Glutamatergic neuron (in vitro differentiated cells): ENCODE measurements around the gene C1QL2. TPM values are rescaled to one million over a fixed set of nuclear protein-coding genes. Genes with fewer than 3 reads are reported as not detected.

Source experiments
- DNase-seq: peaks from one replicate; pipeline ENCODE4 v3.0.0; 2022
- H3K27ac Mint-ChIP-seq: one replicate; pipeline ENCODE4 v1.8.0; 2020; ENCODE audit warnings: mild to moderate bottlenecking, mixed read lengths, inconsistent platforms; ENCODE audit not compliant: unreplicated experiment
- H3K27me3 Mint-ChIP-seq: one replicate; pipeline ENCODE4 v1.8.0; 2020; ENCODE audit warnings: mild to moderate bottlenecking, moderate library complexity, mixed read lengths, inconsistent platforms; ENCODE audit not compliant: unreplicated experiment
- H3K36me3 Mint-ChIP-seq: one replicate; pipeline ENCODE4 v1.8.0; 2020; ENCODE audit warnings: mild to moderate bottlenecking, mixed read lengths, inconsistent platforms; ENCODE audit not compliant: unreplicated experiment
- H3K4me1 Mint-ChIP-seq: one replicate; pipeline ENCODE4 v1.8.0; 2020; ENCODE audit warnings: mild to moderate bottlenecking, low read depth, mixed read lengths, inconsistent platforms; ENCODE audit not compliant: unreplicated experiment
- H3K4me3 Mint-ChIP-seq: one replicate; pipeline ENCODE4 v1.8.0; 2020; ENCODE audit warnings: mild to moderate bottlenecking, mixed read lengths, inconsistent platforms; ENCODE audit not compliant: unreplicated experiment
- H3K9me3 Mint-ChIP-seq: one replicate; pipeline ENCODE4 v1.8.0; 2020; ENCODE audit warnings: mild to moderate bottlenecking, moderate library complexity, mixed read lengths, inconsistent platforms; ENCODE audit not compliant: unreplicated experiment
- CTCF ChIP-seq: fragments of 200-600 bp; sonication (generic); IDR thresholded peaks from one replicate; pipeline ENCODE4 v1.5.0; 2021; ENCODE audit not compliant: partially characterized antibody, unreplicated experiment
- total RNA-seq: library from RNA; stranded (reverse); fragmentation: NEBNext Ultra II Directional; extraction: Animal tissue kit (Norgen Biotek cat#: 25700); gene quantifications from one replicate; pipeline ENCODE4 v1.2.1, GENCODE V29; 2021; ENCODE audit not compliant: unreplicated experiment

C1QL2 gene
- total RNA-seq, 1 donor from 2014 or later: not detected

- H3K27me3 Mint-ChIP-seq: peaks cover 30% of the 10 kb centered on the region
These were observed 1.9 kb upstream of the C1QL2 start for GRCh38 chr2:119160361-119160990.

GRCh38 chr2:119157850-119158511 is 570 bp downstream of the C1QL2 start:
- no peaks in the 10 kb centered on the region for H3K36me3 Mint-ChIP-seq
- H3K4me3 Mint-ChIP-seq: no peak overlapping the region
- peaks cover 5% of the 10 kb centered on the region for H3K4me1 Mint-ChIP-seq
- H3K9me3 Mint-ChIP-seq: peaks cover 3% of the 10 kb centered on the region
- no peak overlapping the region for H3K27ac Mint-ChIP-seq
- TF ChIP-seq CTCF: no peak
- H3K27me3 Mint-ChIP-seq: peaks cover 33% of the 10 kb centered on the region
- DNase-seq: no peak

More at GRCh38 chr2:119160361-119160990, 1.9 kb upstream of the C1QL2 start:
- no peak for DNase-seq
- H3K4me1 Mint-ChIP-seq: peaks cover 3% of the 10 kb centered on the region
- no peak overlapping the region for H3K27ac Mint-ChIP-seq
- no peaks in the 10 kb centered on the region for H3K36me3 Mint-ChIP-seq
- H3K9me3 Mint-ChIP-seq: peaks cover 3% of the 10 kb centered on the region
- TF ChIP-seq CTCF: no peak
- H3K4me3 Mint-ChIP-seq: no peak overlapping the region

DNA sequence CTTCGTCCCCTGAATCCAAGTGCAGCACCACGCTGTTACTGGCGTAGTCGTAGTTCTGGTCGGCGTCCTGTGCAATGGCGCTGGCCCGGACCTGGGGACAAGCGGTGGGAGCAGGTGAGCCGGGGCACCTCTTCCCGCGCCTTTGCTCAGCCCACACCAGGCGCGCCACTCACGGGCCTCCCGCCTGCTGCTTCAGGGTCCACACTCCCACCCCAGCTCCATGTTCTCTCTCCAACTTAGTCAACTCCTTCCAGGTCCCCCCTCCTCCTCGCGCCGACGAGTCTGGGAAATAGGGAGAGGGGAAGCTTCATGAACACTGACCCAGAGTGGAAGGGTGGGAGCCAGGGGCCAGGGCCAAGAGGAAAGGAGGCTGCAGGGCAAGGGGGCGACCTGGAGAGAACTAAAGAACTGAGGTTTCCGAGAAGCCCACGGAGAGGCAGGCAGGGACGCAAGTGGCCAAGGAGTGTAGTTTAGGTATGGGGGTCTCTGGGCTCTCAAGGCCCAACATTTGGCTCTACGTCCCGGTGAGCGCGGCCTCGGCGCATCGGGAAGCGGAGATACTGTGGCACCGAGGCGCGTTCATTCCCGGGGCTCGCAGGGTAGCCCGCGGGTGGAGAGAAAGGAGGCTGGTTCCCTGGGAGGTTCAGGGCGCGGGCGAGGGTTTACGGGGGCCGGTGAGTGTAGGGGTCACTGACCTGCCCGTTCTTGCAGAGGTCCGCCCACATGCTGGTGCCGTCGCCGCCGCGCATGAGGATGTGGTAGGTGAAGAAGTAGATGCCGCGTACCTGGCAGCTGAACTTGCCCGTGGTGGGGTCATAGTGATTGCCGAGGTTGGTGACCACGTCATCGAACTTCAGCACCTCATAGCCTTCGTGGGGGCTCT is 1.4 kb downstream of the C1QL2 start:
- Mint-ChIP-seq H3K4me3 (peak overlapping the region; percentile 65), H3K9me3 (peaks cover 3% of the 10 kb centered on the region), H3K27me3 (peaks cover 32% of the 10 kb centered on the region), H3K4me1 (peaks cover 5% of the 10 kb centered on the region), H3K27ac (no peak overlapping the region), H3K36me3 (no peaks in the 10 kb centered on the region)
- TF ChIP-seq CTCF: no peak
- DNase-seq: no peak

GRCh38 chr2:119156105-119156890 is 2.3 kb downstream of the C1QL2 start:
- DNase-seq: peak; percentile 39
- H3K27ac Mint-ChIP-seq: no peak overlapping the region
- H3K4me1 Mint-ChIP-seq: peaks cover 5% of the 10 kb centered on the region
- peak overlapping the region; percentile 65 for H3K4me3 Mint-ChIP-seq
- H3K27me3 Mint-ChIP-seq: peaks cover 32% of the 10 kb centered on the region
- peaks cover 5% of the 10 kb centered on the region for H3K9me3 Mint-ChIP-seq
- TF ChIP-seq CTCF: no peak
- no peaks in the 10 kb centered on the region for H3K36me3 Mint-ChIP-seq
